ENCODE measurements around the gene RUNX1.

DNA sequence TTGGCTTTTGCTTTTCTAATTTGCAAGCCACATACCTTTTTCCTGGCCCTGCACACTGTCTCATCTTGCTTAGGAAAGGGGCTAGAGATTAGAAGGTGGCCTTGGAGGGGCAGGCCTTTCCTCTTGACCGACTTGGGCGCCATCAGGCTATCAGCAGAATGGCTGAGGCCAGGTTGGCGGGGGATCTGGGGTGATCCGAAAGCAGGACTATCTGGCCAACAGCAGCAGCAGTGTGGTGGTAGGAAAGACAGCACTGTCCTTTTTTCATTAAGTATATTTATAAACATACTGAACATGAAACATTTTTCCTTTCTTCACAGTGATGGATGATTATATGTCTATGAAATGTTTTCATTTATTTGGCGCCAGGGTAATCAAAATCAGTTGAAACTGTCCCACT, 23.5 kb upstream of the RUNX1 start:
- TF ChIP-seq SUZ12 (IDR thresholded peaks at IDR 0.05): no peak
- no peak for TF ChIP-seq NFRKB (IDR thresholded peaks at IDR 0.05)
- no peak for TF ChIP-seq FOXA1 (IDR thresholded peaks at IDR 0.05)
- TF ChIP-seq SP1 (IDR thresholded peaks at IDR 0.05): no peak
- TF ChIP-seq HDGF (IDR thresholded peaks at IDR 0.05; ENCODE audit: borderline replicate concordance): no peak
- TF ChIP-seq, protein P1, sequence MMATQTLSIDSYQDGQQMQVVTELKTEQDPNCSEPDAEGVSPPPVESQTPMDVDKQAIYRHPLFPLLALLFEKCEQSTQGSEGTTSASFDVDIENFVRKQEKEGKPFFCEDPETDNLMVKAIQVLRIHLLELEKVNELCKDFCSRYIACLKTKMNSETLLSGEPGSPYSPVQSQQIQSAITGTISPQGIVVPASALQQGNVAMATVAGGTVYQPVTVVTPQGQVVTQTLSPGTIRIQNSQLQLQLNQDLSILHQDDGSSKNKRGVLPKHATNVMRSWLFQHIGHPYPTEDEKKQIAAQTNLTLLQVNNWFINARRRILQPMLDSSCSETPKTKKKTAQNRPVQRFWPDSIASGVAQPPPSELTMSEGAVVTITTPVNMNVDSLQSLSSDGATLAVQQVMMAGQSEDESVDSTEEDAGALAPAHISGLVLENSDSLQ (IDR thresholded peaks at IDR 0.05): no peak

All from HEK293T (cell line).